Measurements from ENCODE around the gene FUT8.
"Not testable (repeated sequence)": the region's sequence is repeated elsewhere in the genome, so short reads cannot be mapped to it uniquely, and the experiment has no call there.

FUT8 gene

DNA sequence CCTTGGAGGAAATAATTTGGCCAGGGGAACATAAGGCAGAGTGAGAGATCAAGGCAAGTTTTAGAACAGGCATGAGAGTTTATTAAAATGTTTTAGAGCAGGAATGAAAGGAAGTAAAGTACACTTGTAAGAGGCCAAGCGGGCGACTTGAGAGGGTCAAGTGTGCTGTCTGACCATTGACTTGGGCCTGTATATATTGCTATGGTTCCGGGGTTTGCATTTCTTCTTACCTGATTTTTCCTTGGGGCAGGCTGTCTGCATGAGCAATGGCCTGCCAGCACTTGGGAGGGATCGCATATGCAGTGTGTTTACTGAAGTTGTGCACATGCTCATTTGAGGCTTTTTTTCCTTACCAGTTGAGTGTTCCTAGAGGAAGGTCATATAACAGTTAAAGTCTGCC is 214.8 kb downstream of the FUT8 start:
- no peak overlapping the region for H3K4me3 ChIP-seq (replicated peaks; ENCODE audit: low read depth, low read length)
- DNase-seq (ENCODE audit: extremely low read depth, low read depth): no peak
- no peak for TF ChIP-seq CTCF (IDR thresholded peaks at IDR 0.05; ENCODE audit: low read depth, low read length, missing control alignments)

DNA sequence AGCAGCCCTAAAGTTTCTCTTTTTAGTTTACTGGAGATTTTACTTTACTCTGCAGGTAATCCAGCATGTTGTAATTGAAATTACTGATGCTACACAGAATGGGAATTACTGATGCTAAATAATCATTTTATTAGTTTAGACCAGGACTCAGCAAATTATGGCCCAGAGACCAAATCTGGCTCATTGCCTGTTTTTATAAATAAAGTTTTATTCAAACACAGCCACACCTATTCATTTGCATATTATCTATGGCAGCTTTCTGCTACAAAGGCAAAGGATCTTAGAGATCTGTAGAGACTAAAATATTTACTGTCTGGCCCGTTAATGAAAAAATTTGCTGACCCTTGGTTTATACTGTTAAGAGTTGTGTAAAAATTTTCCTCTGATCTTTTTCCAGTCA is 216.1 kb downstream of the FUT8 start:
- no peak for TF ChIP-seq CTCF (IDR thresholded peaks at IDR 0.05; ENCODE audit: low read depth, low read length, missing control alignments)
- DNase-seq (ENCODE audit: extremely low read depth, low read depth): no peak
- no peak overlapping the region for H3K4me3 ChIP-seq (replicated peaks; ENCODE audit: low read depth, low read length)

- TF ChIP-seq CTCF (IDR thresholded peaks at IDR 0.05; ENCODE audit: low read depth, low read length, missing control alignments): no peak
- H3K4me3 ChIP-seq (replicated peaks; ENCODE audit: low read depth, low read length): no peak overlapping the region
- DNase-seq (ENCODE audit: extremely low read depth, low read depth): no peak
These were observed 218.5 kb downstream of the FUT8 start for GRCh38 chr14:65631040-65631439.

GRCh38 chr14:65632487-65632886 is 220.0 kb downstream of the FUT8 start:
- TF ChIP-seq CTCF (IDR thresholded peaks at IDR 0.05; ENCODE audit: low read depth, low read length, missing control alignments): no peak
- DNase-seq (ENCODE audit: extremely low read depth, low read depth): no peak
- no peak overlapping the region for H3K4me3 ChIP-seq (replicated peaks; ENCODE audit: low read depth, low read length)

GRCh38 chr14:65633666-65634065 is 221.1 kb downstream of the FUT8 start:
- not testable (repeated sequence) for DNase-seq (ENCODE audit: extremely low read depth, low read depth); H3K4me3 ChIP-seq (replicated peaks; ENCODE audit: low read depth, low read length)

DNA sequence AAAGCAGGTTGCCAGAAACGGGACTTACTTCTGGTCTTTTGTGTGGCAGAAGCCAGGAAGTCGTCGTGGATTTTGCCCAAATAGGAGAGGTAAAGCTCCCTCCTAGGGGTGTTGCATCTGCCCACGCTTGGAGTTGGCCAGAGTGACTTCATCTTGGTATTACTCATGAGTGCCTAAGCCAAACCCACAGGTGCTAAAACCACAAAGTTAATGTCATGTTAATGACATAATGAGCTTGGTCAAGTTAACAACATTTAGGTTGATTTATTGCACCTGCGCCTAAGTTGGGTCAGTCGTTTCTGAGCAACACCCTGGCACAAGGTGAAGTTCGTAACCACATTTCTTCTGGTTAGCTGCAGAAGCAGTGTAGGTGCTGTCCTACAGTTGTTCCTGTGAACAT is 225.2 kb downstream of the FUT8 start:
- TF ChIP-seq CTCF (IDR thresholded peaks at IDR 0.05; ENCODE audit: low read depth, low read length, missing control alignments): no peak
- peak; percentile 5 for DNase-seq (ENCODE audit: extremely low read depth, low read depth)
- H3K4me3 ChIP-seq (replicated peaks; ENCODE audit: low read depth, low read length): no peak overlapping the region

DNA sequence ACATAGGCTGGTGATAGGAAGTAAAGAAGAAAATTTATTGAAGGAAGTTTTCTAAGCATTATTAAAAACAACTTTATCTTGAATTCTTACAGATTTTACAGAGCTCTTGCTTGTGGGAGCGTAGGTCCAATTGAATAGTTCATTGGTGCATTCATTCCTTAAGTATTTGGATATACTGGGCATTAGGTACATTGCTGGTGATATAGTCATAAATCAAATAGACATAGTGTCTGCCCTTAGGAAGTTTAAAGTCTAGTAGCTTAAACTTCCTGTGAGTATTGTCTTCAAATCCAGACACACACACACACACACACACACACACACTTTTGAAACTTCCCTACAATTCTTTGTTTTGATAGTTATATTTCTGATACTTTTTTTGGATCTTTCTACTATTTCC is 226.7 kb downstream of the FUT8 start:
- DNase-seq (ENCODE audit: extremely low read depth, low read depth): no peak

More for the DNA sequence above, 226.7 kb downstream of the FUT8 start:
- no peak for TF ChIP-seq CTCF (IDR thresholded peaks at IDR 0.05; ENCODE audit: low read depth, low read length, missing control alignments)
- no peak overlapping the region for H3K4me3 ChIP-seq (replicated peaks; ENCODE audit: low read depth, low read length)
